Effector CD4-positive, alpha-beta T cell (primary cell): ENCODE results near the gene OCRL.
A peak's percentile ranks its signal among the peaks of the same experiment; 100 is the strongest.

ENCODE experiments used
- DNase-seq: peaks from one replicate; pipeline ENCODE4 v3.0.0-alpha.2; 2020
- total RNA-seq: gene quantifications from one replicate; lab custom pipeline; 2026; lab: John Stamatoyannopoulos, UW

The OCRL gene
- 4.5 reads per million, percentile 18 among the genes with 10 or more reads in this experiment for total RNA-seq

DNA sequence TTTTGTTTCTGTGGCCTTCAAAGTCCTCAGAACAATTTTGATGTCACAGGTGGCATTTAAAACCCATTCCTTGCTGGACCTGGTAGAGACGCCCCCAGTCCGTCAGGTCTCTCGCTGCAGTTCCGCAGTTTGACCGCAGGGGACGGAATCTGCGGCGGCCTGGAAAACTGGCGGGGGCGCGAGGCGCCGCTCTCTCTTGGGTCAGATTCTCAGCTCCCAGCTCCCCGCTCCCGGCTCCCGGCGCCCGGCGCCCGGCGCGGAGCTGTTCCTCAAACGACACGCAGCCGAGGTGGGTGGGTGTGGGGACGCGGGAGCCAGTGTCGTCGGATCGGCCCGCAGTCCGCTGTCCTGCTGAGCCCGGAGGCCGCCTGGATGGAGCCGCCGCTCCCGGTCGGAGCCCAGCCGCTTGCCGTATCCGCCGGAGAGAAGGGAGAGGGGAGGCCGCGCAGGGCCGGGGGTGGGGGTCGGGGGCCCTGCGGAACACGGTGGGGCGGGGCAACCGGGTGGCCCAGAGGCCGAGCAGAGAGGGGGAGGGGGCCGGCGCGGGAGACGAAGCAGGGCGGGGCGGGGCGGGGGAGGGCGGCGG lies at the start of gene OCRL:
OCRL (plus strand) TSS at position 192 of the 586 bp plus-strand sequence; CDS start at position 373, 181 bp downstream.
- no peak for DNase-seq

DNA sequence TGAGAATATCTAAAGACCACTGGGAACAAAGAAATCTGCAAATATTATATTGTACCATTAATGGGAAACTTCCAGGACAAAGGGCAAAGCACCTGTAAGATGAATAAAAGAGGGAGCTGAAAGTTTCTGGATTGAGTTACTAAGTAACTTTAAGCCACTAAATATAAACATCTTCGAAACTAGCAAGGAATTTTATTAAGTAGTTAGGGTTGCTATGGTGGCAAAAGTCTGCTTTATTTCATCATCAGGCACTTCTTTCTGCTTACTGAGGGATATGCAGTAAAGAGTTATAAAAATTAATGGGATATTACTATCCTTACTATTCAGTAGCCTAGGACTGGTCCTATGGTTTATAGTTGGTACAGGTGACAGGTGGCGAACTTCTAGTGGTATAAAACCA lies 49.7 kb upstream of the OCRL start:
- no peak for DNase-seq

DNA sequence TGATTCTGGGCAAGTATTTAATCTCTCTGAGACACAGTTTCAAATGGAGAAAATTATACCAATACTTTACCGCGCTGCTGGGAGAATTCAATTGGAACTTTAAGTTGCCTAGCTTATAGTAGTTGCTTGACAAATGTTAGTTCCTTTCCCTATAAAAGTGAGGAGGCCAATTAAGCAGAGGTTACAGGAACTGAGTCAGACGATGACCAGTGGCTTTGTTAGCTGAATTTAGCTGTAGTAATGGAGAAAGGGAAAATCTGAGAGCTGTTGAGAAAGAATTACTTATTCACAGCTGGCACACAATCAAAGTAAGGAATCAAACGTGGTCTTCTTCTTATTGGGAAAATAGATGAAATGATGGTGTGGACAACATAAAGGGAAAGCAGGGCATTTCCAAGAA lies 46.4 kb upstream of the OCRL start:
- no peak for DNase-seq

DNA sequence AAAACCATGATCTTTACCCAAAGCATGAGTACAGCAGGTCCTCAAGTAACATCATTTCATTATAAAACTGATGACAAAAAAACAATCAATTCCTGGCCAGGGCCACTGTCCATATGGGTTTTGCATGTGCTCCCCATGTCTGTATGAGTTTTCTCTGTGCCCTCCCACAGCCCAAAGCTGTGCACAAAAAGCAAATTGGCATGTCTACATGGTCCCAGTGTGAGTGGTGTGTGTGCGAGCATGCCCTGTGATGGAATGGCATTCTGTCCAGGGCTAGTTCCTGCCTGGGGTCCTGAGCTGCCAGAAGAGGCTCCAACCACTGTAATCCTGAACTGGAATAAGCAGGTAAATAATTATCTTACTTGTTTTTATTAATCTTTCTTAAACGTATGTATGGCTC lies 45.2 kb upstream of the OCRL start:
- DNase-seq: no peak

- DNase-seq: no peak
These were observed 44.2 kb upstream of the OCRL start for GRCh38 chrX:129495900-129496299.

- DNase-seq: no peak
These were observed 43.4 kb upstream of the OCRL start for GRCh38 chrX:129496625-129497024.

GRCh38 chrX:129497146-129497843 lies 42.8 kb upstream of the OCRL start:
- DNase-seq: no peak

DNA sequence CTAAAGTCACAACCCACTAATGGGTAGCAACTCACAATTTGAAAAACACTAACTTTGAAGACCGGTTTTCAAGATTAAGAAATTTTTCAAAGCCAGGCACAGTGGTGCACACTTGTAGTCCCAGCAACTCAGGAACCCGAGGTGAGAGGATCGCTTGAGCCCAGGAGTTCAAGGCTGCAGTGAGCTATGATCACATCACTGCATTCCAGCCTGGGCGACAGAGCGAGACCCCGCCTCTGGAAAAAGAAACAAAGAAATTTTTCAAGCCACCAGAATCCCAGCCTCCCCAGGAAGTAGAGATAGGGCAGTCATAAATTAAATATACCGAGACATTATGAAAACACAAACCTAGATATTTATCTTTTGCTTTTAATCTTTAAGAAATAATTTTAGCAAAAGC lies 29.7 kb upstream of the OCRL start:
- DNase-seq: no peak

- no peak for DNase-seq
These were observed 28.4 kb upstream of the OCRL start for GRCh38 chrX:129511689-129512088.

DNA sequence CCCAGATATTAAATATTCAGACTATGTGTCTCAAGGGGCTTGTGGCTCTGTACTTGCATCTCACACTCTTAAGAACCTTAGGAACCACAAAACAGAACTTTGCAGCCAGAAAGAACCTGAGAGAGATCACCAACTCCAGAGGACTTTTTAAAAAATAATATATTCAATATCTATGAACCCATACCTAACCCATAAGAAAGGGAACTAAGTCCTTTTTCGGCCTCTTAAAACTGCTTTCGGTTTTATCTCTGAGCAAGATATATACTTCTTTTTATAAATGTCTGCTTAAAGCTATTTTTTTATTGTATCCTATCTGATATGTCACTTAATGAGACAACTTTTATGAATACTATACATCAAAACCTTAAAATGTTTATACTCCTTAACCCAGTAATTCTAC lies 27.6 kb upstream of the OCRL start:
- no peak for DNase-seq

- no peak for DNase-seq
These were observed 23.7 kb upstream of the OCRL start for GRCh38 chrX:129516402-129516801.

GRCh38 chrX:129520151-129520550 lies 19.9 kb upstream of the OCRL start:
- no peak for DNase-seq

DNA sequence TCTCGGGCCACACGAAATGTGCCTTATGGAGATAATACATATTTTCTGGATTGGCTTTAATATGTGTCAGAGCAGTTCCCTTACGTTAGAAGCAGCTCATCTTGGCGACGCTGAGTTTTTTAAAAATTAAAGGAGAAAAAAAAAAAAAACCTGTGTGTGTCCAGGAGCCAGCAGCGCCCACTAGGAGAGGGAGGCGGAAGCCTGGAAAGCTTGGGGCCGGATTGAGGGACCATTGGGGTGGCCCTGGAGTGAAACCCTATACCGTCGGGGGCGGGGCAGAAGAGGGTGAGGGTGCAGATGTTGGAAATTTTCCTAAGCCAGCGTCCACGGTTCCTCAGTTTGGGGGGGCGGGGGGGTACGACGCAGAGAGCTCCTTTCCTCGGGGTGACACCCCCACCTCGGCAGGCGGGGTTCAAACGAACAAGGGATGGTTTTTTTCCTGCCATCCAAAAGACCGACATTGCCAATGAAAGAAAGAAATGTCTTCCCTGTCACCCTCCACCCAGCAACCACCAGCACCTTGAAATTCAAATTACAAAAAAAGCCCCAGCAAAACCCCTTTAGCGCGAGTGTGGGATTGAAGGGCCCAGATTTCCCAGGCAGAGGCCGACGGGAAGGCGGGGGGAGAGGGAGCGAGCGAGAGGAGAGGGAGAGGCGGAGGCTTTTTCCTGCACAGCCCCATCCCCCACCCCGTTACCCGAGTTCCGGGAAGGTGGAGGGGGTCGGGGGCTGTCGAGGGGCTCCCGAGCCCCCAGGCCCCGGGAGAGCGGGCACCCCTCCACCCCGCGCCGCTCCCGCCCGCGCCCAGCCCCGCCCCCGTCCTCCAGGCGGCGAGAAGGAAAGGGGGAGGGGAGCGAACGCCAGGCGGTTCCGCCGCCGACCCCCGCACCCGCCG lies 17.6 kb upstream of the OCRL start:
- DNase-seq: no peak

DNA sequence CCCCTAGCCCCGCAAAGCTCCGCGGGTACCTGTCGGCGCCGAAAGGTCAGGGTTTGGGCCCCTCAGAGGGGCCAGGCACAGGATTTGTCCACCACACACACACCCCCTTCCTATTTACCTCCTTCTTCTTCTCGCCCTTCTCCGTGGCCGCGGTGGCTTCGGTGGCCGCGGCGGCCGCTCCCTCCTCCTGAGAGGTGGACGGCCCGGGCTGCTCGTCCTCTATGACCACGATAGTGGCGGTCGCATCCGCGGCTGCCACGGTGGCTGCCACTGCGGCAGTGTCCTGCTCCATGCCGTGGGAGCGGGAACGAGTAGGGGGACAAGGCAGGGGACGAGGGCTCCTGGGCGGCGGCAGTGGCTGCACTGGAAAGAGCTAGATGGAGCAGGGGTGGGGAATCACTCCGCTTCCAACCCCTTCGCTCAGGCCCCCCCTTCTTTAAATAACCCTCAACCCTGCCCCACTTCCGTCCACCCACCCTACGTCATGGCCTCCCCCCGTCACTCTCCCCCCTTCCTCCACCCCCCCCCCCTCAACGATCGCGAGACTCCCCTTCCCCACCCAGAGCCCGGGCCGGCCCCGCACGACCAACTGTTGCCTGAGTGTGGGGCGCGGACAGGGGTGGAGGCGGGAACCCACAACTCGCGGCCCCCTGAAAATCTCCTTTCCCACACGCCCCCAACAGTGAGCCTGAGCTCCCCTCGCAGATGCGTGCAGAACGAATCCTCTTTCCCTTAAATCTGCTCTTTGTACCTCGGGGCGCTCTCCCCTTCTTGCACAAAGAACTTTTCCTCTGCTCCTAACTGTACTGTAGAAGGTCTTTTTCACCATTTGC lies 16.8 kb upstream of the OCRL start, which contains the start of gene SMARCA1:
SMARCA1 (minus strand) TSS at position 412 of the 833 bp plus-strand sequence; CDS start at position 292, 120 bp downstream.
- no peak for DNase-seq

DNA sequence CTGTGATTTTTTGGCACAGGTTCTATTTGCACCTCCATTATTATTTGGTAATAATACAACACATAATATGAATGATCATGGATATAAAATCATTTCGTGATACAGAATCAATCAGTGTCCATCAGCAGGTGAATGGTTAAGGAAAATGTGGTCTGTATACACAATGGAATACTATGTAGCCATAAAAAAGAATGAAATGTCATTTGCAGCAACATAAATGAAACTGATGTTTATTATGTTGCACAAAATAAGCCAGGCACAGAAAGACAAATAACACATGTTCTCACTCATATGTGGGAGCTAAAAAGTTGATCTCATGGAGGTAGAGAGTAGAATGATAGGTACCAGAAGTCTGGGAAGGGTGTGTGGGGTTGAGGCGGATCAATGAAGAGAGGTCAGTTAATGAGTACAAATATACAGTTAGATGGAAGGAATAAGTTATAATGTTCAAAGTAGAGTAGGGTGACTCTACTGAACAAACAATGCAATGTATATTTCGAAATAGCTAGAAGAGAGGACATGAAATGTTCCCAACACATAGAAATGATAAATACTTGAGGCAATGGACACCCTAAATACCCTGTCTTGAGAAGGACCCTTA lies 15.7 kb upstream of the OCRL start:
- DNase-seq: no peak

DNA sequence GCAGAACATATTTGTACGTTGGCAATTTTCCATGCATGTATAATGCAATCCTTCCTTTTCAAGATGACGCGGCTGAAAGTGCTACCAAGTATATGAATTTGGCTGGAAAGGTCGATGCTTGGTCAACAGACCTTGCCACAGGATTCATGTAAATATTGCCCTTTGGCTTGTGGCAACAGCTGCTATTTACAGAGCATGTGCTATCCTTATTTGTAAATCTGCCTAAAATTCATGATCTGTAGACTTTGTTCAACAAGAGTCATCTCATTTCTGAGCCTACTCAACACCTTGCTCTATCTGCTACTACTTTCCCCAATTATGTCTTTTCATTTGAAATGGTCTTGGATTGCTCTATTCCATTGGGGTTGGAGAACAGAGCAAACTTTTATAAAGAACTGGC lies 14.9 kb upstream of the OCRL start:
- no peak for DNase-seq

- no peak for DNase-seq
These were observed 14.2 kb upstream of the OCRL start for GRCh38 chrX:129525896-129526295.

DNA sequence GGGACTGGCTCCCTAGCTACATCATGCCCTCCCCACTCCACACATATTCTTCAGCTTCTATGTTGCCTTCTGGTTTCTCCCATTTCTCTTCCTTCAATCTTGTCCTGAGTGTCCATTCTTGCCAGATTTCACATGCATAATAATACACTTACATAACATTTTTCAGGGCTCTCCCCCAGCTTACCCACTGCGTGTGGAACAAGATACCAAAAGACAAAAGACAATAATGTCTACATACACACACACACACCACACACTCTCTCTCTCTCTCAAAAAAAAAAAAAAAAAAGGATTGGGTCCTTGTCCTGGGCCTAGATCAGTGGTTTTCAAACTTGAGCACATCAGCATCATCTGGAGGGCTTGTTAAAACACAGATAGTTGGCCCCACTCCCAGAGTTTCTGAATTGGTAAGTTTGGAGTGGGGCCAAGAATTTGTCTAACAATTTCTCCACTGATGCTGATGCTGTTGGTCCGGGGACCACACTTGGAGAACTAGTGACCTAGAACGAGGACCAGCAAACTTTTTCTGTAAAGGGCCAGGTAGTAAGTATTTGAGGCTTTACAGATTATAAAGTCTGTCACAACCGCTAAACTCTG lies 10.3 kb upstream of the OCRL start:
- DNase-seq: no peak

- DNase-seq: no peak
These were observed 9.6 kb upstream of the OCRL start for GRCh38 chrX:129530410-129530809.

DNA sequence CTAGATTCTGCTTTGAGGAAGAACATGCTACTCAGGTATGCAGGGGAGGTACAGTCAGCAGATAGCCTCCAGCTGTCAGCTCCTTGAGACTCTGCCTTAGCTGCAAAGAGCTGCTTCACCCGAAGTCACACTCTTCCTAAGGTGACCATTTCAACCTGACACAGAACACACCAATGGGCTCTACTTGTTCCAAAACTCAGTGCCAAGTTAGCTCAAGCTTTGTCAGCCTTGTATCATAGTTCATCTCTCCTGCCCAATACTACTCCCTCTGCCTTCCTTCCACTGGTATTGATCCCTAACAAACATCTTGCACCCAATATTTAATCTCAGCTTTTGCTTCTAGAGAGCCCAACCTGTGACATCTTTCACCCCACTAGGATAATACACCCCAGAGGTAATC lies 8.9 kb upstream of the OCRL start:
- no peak for DNase-seq

- no peak for DNase-seq
These were observed 5.1 kb upstream of the OCRL start for GRCh38 chrX:129534816-129535578.
